HUDEP-2 (cell line): ENCODE measurements around the gene CCDC57.
"Not testable (repeated sequence)": the region's sequence is repeated elsewhere in the genome, so short reads cannot be mapped to it uniquely, and the experiment has no call there.

Experiments
- DNase-seq, 76 experiments: peaks; one replicate each; lab custom pipeline; 2025; ENCODE audit not compliant: unreplicated experiment in 76 of 76; lab: John Stamatoyannopoulos, UW

CCDC57 gene

DNA sequence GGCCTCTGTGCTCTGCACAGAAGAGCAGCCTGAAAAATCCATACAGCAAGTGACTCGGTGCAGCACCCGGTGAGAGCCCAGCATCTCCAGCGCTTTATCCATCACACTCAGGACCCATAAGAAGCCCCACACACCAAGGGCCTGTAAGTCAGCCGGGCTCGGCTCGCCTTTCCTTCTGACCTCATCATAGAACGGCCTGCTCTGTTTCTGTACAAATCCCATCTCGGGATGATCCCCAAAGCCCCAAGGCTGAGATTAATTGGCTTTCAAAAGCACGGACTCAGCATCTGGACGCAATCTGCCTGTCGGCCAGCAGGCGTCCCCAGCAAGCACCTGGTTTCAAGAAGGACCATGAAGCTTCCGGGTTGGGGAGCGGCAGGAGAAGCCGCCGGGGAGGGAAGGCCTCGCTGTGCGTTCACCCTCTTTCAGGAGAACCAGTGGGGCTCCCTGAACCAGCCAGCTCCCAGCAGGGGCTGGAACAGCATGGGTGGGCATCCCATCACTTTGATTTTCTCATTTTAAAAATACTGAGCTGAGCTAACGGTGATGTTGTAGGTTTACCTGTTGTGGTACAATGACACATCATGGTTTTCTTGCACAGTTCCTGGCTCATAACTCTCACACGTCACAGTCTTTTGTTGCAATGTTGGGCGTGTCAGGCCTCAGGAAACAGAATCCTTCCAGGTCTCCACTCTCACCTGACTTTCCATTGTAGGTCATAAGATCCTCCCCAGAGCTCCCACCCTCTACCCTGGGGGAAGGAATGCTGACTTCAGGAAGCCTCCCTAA lies 6.7 kb downstream of the CCDC57 start:
- peak in 74 of 76 experiments; percentile 14 to 89 (median 68) for DNase-seq

DNA sequence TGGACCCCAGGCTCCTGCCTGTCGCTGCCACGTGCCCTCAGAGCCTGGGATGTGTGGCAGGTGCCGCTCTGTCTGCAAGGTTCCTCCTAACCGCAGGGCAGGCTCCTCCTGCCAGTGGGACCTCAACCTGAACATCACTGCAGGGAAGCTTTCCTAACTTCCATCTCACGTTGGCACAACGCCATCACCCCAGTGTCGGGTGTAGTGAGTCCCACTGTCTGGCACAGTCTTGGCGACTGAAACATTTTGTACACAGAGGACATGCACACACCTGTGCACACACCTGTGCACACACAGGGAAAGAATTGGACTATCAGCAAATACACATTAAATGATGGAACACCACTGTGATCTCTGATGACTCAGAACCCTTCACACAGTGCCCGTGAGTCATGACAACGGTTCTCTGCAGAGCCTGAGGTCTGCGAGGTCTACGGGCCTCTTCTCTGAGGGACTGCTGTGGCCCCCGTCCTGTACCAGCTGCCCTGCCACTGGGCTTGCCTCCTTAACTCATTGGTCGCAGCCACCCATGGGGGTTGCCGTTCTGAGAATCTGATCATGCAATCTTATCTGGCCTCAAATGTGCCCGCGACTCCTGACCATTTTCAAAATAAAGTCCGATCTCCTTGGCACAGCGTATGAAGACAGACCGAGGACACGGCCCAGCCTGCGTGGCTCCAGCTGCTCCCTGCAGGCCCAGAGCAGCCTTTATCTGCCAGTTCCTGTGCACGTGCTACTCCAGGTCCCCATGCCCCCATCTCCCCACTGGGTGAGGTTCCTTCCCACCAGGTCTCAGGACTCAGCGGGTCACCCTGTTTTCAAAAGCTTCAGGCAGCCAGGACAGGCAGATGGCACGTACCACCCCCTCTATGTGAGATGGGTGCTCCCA lies 7.6 kb downstream of the CCDC57 start:
- peak in 58 of 76 experiments; percentile 20 to 78 (median 50) for DNase-seq

DNA sequence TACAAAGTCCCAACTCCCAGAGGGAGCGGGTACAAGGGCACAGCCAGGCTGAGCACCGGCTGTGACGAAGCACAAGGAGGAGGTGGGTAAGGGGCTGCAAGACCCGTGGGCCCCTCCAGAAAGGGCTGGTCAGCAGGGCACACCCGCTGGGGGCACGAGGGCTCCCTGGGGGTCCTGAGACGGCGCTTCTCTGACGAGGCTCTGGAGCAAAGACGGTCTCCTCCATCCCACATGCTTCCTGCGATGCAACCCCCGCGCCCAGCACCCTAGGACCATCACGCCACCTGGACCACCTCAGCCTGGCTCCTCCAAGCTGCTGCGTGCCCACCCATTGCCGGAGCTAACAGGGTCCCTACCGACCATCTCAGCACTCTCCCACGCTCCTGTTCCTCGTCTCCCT lies 8.7 kb downstream of the CCDC57 start:
- DNase-seq = no peak

DNA sequence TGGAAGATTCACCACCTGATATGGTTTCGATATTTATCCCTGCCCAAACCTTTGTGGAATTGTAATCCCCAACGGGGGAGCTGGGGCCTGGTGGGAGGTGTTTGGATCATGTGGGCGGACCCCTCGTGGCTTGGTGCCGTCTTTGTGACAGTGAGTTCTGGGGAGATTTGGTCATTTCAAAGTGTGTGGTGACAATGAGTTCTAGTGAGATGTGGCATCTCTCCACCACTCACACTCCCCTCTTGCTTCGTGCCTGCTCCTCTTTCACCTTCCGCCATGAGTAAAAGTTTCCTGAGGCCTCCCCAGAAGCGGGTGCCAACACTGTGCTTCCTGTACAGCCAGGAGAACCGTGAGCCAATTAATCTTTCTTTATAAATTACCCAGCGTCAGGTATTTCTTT lies 9.7 kb downstream of the CCDC57 start:
- DNase-seq = no peak

DNA sequence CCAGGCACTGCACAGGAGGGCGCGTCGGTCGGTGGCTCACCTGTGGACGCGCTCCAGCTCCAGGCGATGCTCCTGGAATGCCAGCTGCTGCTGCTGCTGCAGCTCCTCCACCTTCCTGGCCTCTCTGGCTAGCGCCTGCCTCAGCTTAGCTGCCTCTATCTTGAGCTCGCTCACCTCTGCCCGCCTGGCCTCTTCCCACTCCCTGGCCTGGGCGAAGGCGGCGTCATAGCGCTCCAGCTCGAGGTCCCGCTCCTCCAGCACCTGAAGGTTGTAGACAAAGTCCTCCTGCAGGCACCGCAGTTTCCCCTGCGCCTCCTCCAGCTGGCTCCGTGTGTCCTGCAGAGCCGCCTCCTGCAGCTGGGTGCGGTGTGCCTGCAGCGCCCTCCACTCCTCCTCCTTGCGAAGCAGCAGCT lies 11.1 kb downstream of the CCDC57 start:
- no peak for DNase-seq

DNA sequence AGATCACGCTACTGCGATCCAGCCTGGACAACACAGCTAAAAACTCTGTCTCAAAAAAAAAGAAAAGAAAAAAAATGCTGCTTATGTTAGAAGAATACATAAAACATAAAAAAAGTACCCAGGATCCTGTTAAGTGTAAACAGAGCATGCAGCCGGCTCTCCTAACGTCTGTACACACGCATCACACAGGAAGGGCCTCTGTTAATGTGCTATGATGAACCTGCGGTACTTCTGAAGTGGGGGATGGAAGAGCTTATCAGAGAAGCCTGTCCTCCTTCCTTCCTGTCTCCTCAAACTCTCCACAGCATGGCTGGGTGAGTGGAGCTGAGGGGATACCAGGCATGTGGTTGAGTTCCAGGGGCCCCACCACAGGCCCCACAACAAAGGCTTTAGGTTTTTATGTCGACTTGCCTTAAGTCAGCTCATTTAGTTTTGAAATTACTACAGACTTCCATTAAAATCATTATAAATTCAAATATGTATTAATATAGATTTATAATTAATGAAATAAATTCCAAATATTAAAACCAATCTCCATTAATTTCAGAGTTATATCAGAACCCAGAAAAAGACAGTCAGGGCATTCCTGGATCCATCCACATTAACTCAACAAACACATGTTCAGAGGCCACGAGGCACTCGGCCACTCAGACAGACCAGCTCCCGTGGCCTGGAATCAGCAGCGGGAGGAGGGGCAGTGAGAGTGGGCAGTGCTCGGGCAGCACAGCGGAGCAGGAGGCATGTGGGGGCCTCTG lies 11.7 kb downstream of the CCDC57 start:
- peak in 2 of 76 experiments; percentile 5 to 9 for DNase-seq

DNA sequence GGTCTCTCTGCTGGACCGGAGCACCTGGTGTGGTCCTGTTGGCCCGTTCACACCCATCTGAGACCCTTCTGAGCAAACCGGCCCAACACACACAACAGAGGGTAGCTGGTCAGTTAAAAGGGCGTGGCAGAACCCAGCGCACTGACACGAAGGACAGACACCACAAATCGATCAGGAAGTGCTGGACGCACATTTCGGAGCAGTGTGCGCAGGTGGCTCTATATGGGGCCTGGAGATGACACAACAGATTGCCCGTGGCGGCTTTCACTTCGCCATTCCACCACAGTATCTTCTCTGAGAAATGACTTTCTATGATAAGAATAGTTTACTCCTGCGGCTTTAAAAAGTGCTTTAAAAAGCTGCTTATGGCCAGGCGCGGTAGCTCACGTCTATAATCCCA lies 12.5 kb downstream of the CCDC57 start:
- no peak for DNase-seq

DNA sequence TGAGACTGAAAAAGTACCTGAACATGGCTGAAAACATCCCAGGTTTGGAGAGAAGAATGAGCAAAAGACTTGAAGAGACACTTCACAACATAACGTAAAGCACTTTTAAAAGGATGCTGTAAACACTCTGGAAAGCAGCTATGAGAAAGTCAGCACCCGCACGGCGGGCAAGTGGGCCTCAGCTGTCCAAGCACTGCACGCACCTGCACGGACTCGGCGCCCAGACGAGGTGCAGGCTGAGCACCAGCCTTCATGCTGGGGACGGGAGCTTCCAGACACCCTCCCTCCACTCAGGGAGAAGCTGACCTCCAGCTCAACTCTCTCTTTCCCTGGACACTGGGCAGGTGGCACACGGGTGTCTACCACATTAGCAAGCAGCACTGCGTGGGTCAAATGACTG lies 13.1 kb downstream of the CCDC57 start:
- DNase-seq = no peak

DNA sequence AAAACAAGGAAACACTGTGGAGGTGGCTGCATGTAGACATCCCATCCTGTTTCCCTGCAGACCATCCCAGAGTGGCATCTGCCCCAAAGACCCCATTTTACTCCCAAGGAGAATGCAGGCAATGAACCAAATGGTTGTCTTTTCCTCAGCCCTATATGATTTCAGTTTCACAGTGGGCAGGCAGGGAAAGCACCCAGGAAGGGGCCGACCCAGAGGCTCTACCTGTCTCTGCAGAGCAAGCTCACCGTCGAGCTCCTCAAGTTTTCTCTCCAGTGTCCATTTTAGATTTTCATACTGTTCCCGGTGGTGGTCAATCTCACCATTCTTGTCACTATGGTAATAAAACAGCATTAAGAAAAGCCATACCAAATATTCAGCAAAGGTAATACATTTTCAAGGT lies 14.6 kb downstream of the CCDC57 start:
- DNase-seq = no peak

DNA sequence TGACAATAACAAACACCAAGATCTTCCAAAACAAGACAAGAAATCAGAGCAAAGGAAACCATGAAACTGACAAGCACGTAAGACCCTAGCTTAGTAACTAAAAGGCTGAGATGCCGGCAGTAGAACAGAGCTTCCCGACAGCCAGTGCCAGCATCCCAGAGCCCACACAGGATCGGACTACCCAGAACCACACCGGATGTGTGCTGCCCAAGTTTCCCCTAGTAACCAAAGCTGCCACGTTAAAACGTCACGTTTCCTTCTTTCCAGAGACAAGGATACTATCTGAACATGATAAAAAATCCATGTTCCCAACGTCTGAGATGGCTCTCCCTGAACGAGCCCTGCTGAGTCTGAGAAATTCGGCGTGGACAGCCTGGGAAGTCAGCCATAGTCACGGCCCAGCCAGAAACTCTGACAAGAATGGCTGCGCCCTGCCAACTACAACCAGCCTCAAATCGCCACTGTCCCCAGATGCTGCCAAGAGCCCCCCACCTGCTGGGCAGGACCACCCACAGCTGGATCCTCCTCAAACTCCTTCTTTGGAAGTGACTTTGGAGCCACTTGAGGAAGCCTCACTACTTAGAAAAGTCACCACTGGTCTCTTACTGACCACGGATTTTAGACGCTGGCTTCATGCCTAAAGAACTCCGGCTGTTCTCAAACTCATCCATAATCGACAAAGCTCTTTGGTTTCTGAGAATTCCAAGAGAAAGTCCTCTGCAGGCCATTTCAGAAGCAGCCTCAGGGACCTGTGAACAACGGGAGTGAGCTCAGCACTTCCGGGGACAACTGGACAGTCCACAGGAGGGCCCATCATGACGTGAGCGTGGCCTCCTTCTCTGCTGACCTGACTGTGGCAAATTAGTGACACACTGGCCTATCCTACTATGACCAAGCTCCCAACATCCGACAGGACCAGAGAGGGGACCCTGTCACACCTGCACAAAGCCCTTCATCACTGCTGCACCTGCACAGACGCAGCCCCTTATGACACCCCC lies 16.7 kb downstream of the CCDC57 start:
- DNase-seq = no peak

DNA sequence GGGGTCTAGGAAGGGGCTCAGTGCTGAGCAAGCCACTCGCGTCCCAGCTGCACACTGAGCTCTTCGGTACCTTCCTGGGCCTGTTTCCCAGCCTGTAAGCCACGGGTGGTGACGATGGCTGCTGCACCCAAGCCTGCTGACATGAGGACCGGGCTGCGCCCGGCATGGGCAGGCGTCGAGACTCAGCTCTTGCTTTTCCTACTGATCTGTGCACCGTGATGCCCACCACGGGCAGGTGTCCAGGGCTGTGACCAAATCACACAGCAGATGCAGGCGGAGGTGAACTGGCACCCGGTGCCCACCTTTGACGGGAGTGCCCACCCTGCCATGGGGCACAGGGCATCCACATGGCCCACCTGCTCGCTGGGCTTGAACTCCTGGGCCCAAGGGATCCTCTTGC lies 17.9 kb downstream of the CCDC57 start:
- DNase-seq = no peak

DNA sequence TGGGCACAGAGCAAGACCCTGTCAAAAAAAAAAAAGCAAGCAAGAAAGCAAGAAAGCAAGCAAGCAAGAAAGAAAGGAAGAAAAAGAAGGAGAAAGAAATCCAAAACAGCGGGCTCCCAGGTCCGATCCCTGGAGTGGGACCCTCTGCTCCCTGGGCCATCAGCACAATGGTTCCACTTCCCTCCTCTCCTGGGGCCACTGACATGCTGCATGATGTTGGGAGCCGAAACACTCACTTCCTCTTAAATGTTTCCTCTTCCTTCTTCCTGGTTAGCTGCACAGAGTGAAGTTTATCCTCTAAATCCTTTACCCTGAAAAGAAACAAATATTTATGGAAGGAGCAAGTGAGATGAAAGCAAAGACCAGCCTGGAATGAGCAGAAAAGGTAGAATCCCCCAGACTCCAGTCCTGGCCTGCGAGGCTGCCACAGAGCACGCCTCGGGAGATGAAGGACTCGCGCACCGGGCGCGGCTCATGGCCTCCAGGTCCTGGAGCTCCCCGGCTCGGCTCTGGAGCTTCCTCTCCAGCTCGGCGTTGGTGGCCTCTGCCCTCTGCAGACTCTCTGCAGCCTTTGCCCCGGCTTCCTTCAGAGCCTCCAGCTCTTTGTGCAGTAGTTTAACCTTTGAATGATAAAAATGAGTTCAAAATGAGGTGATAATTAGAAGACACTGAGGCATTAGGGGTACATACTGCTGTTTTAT lies 19.0 kb downstream of the CCDC57 start:
- DNase-seq = no peak

DNA sequence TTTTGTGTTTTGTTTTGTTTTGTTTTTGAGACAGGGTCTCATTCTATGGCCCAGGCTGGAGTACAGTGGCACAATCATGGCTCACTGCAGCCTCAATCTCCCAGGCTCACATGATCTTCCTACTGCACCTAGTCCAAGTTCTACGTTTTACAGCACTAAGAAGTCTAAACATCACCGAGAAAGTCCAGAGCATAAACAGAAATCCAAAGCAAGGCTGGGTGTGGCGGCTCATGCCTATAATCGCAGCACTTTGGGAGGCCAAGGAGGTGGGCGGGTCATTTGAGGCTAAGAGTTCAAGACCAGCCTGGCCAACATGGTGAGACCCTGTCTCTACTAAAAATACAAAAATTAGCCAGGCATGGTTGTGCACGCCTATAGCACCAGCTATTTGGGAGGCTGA lies 19.6 kb downstream of the CCDC57 start:
- not testable (repeated sequence) for DNase-seq

DNA sequence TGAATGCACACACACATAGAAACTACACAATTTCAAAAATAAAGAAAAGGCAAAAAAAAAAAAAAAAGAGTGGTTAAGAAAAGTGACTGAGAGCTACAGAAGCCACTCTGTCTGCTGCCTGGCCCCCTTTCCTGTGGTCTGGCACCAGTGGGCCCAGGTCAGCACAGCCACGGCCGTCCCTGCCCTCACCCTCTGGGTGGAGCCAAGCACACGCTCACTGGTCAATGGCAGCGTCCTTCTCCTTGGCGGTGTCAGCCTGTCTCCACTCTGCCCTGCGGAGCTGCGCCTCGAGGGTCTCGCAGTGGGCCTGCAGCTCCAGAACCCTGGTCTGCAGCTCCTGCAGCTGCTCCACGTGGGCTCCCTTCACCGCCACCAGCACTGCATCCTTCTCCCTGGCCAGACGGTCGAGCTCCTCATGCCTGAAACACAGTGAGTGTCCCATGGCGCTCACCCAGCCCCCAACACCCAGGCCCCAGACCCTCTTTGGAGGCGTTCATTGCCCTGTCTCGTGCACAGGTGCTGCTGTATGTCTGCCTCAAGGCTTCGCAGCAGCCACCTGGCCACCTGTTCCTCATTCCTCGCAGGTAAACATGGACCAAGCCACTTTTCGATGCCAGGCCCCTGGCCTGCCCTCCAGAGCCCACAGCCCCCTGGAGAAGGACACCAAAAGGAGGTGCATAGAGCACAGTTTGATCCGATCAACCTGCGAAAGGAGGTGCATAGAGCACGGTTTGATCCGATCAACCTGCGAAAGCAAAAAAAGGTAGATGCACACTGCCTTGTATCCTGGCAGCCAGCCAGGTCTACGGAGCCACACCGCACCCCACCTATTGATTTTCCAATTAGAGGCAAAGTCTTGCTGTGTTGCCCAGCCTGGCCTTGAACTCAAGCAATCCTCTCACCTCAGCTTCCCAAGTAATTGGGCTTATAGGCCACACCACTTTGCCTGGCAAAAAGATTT lies 24.4 kb downstream of the CCDC57 start:
- no peak for DNase-seq

DNA sequence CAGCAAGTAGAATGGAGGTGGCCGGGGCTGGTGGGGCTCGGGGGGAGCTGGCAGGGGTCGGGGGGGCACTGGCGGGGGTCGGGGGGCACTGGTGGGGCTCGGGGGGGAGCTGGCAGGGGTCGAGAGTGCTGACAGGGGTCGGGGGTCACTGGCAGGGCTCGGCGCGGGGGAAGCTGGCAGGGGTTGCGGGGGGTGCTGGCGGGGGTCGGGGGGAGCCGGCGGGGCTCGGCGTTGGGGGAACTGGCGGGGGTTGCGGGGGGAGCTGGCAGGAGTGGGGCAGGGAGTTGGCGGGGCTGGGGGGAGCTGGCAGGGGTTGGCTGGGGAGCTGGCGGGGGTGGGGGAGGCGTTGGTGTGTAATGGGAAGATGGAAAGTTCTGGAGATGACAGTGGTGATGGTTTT lies 25.1 kb downstream of the CCDC57 start:
- DNase-seq = no peak

DNA sequence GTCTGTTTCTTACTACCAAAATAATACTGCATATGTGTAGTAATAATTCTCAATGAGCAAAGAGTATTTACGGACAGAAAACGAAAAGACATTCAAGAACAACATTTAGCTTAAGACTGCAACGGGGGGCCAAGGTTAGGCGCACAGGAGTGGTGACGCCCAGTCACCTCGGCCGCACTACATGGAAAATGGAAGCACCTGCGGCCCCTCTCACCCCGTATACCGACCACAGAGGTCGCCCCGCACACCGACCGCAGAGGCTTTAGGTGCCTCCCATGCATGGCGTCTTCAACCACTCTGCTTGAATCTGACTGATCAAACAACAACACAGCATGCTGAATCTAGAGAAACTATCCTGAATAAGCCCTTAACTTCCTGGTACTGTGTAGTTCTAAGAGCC lies 26.4 kb downstream of the CCDC57 start:
- no peak for DNase-seq

DNA sequence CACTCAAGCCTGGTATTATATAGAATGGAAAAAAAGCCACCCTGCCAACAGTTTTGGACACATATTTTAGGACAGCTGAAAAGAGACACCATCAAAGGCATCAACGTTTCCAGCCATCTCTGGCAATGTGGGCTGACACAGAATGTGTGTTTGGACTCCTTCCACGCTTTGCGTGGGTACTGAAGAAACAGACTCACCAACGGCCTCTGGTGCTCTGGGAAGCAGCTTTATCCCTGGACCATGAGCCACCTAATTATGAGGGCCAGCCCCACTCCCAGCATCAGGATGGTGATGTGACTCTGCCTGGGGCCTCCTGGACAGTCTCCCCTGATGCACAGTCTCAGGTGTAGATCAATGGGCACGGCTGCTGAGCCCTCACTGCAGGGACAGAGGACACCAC lies 27.9 kb downstream of the CCDC57 start:
- DNase-seq = no peak
